Measurements from ENCODE around the gene EHD1. TPM values are rescaled to one million over a fixed set of nuclear protein-coding genes. Genes with fewer than 3 reads are reported as not detected.

Gene EHD1
- total RNA-seq, 2 experiments from 2014 or later, result 101 to 153 TPM

DNA sequence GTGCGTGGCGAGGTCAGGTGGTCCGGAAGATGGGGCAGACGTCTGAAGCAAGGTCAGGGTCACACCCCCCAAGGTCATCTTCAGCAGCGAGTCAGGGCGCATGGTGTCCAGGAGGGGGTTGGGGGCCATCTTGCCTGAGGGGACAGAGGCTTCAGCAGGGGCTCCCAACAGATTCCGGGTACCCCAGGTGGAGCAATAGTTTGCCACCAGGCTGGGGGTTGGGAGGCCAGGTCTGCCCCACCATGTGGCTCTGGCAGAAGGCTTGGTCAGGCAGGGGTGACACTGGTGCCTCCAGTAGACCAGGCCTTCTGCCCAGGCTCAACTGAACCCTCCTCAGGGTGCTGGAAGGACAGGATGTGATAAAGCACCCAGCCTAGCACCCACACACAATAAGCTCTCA, 32.7 kb upstream of the EHD1 start:
- no peak overlapping the region for H2AFZ ChIP-seq (ENCODE audit: low read length)
- H3K9me3 ChIP-seq (ENCODE audit: low read length), result no peaks in the 10 kb centered on the region
- H3K4me3 ChIP-seq (ENCODE audit: low read depth, low read length, poor library complexity, severe bottlenecking), result no peak overlapping the region
- no peak overlapping the region for H3K4me2 ChIP-seq (ENCODE audit: low read length)
- no TSS peak for BruUV-seq (replicated peaks)
- POLR2A ChIA-PET, result interaction anchor here (0.6 to 1.0 kb wide), 2 partner anchors 164 to 464 kb away, joined by 3 to 4 read pairs; no protein-coding TSS in a partner anchor
- no peaks in the 10 kb centered on the region for H3K9me2 ChIP-seq (ENCODE audit: insufficient read depth, low read length)
- peaks cover 11% of the 10 kb centered on the region for H3K4me1 ChIP-seq (ENCODE audit: insufficient read depth, low read length, poor library complexity, severe bottlenecking)
- H3K79me2 ChIP-seq (ENCODE audit: insufficient read depth, low read depth, low read length), result peaks cover 4% of the 10 kb centered on the region; the same call in 1 of the 2 replicates
- no peaks in the 10 kb centered on the region for H4K20me1 ChIP-seq (ENCODE audit: insufficient read depth, low read length)
- intact Hi-C loops (cut with micrococcal nuclease; ENCODE audit: unreplicated experiment), result loop anchor here (10.0 kb wide), 1 partner anchor 174 kb away; the partner anchor contains the start of genes CDCA5 and ZFPL1
- H3K36me3 ChIP-seq (ENCODE audit: insufficient read depth, low read length), result peaks cover 58% of the 10 kb centered on the region
- DNase-seq (ENCODE audit: low spot score), result no peak
- no peak overlapping the region for H3K27ac ChIP-seq (ENCODE audit: low read depth, low read length, poor library complexity, severe bottlenecking)
- CTCF ChIA-PET (ENCODE audit: unreplicated experiment), result no interaction called here
- TF ChIP-seq, protein P1, sequence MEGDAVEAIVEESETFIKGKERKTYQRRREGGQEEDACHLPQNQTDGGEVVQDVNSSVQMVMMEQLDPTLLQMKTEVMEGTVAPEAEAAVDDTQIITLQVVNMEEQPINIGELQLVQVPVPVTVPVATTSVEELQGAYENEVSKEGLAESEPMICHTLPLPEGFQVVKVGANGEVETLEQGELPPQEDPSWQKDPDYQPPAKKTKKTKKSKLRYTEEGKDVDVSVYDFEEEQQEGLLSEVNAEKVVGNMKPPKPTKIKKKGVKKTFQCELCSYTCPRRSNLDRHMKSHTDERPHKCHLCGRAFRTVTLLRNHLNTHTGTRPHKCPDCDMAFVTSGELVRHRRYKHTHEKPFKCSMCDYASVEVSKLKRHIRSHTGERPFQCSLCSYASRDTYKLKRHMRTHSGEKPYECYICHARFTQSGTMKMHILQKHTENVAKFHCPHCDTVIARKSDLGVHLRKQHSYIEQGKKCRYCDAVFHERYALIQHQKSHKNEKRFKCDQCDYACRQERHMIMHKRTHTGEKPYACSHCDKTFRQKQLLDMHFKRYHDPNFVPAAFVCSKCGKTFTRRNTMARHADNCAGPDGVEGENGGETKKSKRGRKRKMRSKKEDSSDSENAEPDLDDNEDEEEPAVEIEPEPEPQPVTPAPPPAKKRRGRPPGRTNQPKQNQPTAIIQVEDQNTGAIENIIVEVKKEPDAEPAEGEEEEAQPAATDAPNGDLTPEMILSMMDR (conservative IDR thresholded peaks at IDR 0.05; ENCODE audit: low read length), result no peak
- no peak for TF ChIP-seq EZH2phosphoT487 (IDR thresholded peaks at IDR 0.05; ENCODE audit: borderline replicate concordance, low read depth, low read length)

DNA sequence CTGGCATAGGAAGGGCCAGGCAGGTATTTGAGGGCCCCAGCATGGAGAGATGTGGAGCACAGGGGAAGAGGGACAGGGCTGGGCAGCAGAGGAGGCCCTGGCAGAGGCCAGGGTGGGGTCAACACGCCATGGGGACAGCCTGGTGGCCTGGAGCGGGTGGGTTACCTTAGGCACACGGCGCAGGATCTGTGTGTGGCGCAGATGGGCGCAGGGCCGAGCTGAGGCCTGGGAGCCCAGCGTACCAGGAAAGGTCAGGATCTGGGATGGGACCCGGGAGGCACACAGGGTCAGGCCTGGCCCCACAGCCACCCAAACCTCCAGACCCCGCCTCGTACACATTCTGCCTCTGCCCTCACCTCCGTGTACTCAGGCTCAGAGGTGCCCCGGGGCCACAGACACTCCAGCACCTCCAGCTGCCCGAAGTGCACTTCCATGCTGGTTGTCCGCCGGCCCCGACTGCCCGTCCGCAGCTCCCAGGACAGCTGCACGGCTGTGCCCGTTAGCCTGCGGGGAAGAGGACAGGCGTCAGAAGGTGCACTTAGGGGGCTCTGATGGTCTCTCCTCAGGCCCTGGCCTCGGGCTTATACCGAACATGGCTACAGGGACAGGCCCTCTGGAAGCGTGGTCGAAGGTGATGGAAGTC, 32.2 kb upstream of the EHD1 start:
- DNase-seq (ENCODE audit: low spot score), result no peak
- ChIA-PET CTCF (ENCODE audit: unreplicated experiment) (no interaction called here), POLR2A (no interaction called here)
- intact Hi-C loops (cut with micrococcal nuclease; ENCODE audit: unreplicated experiment), result loop anchor here (10.0 kb wide), 1 partner anchor 174 kb away; the partner anchor contains the start of genes CDCA5 and ZFPL1
- Histone ChIP-seq H3K4me2 (ENCODE audit: low read length) (no peak overlapping the region), H3K36me3 (ENCODE audit: insufficient read depth, low read length) (peaks cover 64% of the 10 kb centered on the region), H3K79me2 (ENCODE audit: insufficient read depth, low read depth, low read length) (no peaks in the 10 kb centered on the region), H3K4me1 (ENCODE audit: insufficient read depth, low read length, poor library complexity, severe bottlenecking) (peaks cover 6% of the 10 kb centered on the region), H3K27ac (ENCODE audit: low read depth, low read length, poor library complexity, severe bottlenecking) (no peak overlapping the region), H2AFZ (ENCODE audit: low read length) (no peak overlapping the region), H3K9me2 (ENCODE audit: insufficient read depth, low read length) (no peaks in the 10 kb centered on the region), H4K20me1 (ENCODE audit: insufficient read depth, low read length) (no peaks in the 10 kb centered on the region), H3K4me3 (ENCODE audit: low read depth, low read length, poor library complexity, severe bottlenecking) (no peak overlapping the region), H3K9me3 (ENCODE audit: low read length) (no peaks in the 10 kb centered on the region)
- TF ChIP-seq, protein P1 (conservative IDR thresholded peaks at IDR 0.05; ENCODE audit: low read length), result no peak
- no TSS peak for BruUV-seq (replicated peaks)

DNA sequence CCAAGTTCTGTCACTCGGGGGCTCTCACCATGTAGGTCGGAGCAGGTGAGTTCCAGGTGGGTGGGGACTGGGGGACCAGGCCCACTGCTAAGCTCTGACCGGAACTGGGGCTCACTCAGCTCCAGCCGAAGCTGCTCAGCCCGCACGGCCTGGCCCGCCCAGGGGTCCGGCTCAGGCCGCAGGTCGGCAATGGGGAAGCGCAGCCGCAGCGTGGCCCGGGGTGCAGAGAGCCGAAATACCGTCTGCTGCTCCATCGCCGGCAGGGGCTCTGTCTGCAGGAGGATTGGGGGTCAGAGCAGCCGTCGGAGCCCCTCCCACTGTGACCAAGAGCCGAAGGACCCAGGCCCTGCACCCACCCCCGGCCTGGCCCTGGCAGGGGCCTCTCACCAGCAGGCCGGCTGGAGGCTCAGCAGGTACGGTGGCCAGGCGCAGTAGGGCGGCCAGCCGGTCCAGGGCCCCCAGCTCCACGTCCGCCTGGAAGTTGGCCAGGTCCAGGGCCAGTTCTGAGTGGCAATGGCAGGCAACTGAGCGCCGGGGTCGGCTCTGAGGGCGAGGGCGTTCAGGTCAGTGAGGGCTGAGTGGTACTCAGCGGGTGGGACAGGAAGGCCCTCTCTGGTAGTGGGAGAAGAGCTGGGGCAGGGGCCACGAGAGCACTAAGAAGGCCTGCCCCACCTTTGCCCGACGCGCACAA, 31.4 kb upstream of the EHD1 start:
- CTCF ChIA-PET (ENCODE audit: unreplicated experiment), result no interaction called here
- Histone ChIP-seq H3K79me2 (ENCODE audit: insufficient read depth, low read depth, low read length) (no peaks in the 10 kb centered on the region), H3K4me2 (ENCODE audit: low read length) (no peak overlapping the region), H3K9me2 (ENCODE audit: insufficient read depth, low read length) (no peaks in the 10 kb centered on the region), H2AFZ (ENCODE audit: low read length) (no peak overlapping the region), H3K4me1 (ENCODE audit: insufficient read depth, low read length, poor library complexity, severe bottlenecking) (no peaks in the 10 kb centered on the region), H4K20me1 (ENCODE audit: insufficient read depth, low read length) (no peaks in the 10 kb centered on the region), H3K27ac (ENCODE audit: low read depth, low read length, poor library complexity, severe bottlenecking) (no peak overlapping the region), H3K9me3 (ENCODE audit: low read length) (no peaks in the 10 kb centered on the region), H3K4me3 (ENCODE audit: low read depth, low read length, poor library complexity, severe bottlenecking) (no peak overlapping the region), H3K36me3 (ENCODE audit: insufficient read depth, low read length) (peaks cover 71% of the 10 kb centered on the region)
- DNase-seq (ENCODE audit: low spot score), result no peak
- BruUV-seq (replicated peaks), result no TSS peak
- intact Hi-C loops (cut with micrococcal nuclease; ENCODE audit: unreplicated experiment), result loop anchor here (10.0 kb wide), 1 partner anchor 175 kb away; the partner anchor contains the start of genes CDCA5 and ZFPL1
- TF ChIP-seq, protein P1 (conservative IDR thresholded peaks at IDR 0.05; ENCODE audit: low read length), result no peak
- no peak for TF ChIP-seq EZH2phosphoT487 (IDR thresholded peaks at IDR 0.05; ENCODE audit: borderline replicate concordance, low read depth, low read length)
- POLR2A ChIA-PET, result no interaction called here

All from OCI-LY7 (cell line).